HCT116 (cell line): ENCODE data around the gene GRB10. TPM values are rescaled to one million over a fixed set of nuclear protein-coding genes. Genes with fewer than 3 reads are reported as not detected.

ENCODE experiments used
- ATAC-seq: fragments of 200-7000 bp; cut with Tn5 transposase; 2 replicates; pipeline ENCODE4 v1.9.1; 2020; ENCODE audit warnings: mild to moderate bottlenecking, moderate library complexity
- BruUV-seq: library from RNA; stranded (reverse); fragments of 400-500 nt; replicated peaks from 2 replicates; lab custom pipeline; 2021; lab: Mats Ljungman, UMichigan
- CTCF ChIA-PET: fragments of 300-600 bp; sonication (Branson Sonifier 250); formaldehyde crosslinking; loops from one replicate; lab custom pipeline; 2021; ENCODE audit warnings: antibody characterized with exemption; lab: Charles Lee
- POLR2A ChIA-PET: fragments of 300-600, 350-600 bp; sonication (Branson Sonifier 250); formaldehyde crosslinking; loops from one replicate; lab custom pipeline; 2021; ENCODE audit warnings: antibody characterized with exemption; lab: Charles Lee
- RAD21 ChIA-PET, 2 experiments: fragments of 300-600 bp; sonication (Branson Sonifier 250); formaldehyde crosslinking; loops; one replicate each; lab custom pipeline; 2023; ENCODE audit warnings: low total read pairs in 2 of 2; ENCODE audit not compliant: uncharacterized antibody in 2 of 2, unreplicated experiment in 2 of 2, low non-redundant PET in 1 of 2; lab: Charles Lee
- DNase-seq: peaks from one replicate; pipeline ENCODE4 v3.0.0-alpha.2; 2010; ENCODE audit warnings: low read depth, low spot score
- H2AFZ ChIP-seq: fragments of 200-600 bp; shearing (Covaris generic), sonication (generic); 2 replicates; pipeline ENCODE4 v1.6.1; 2017; ENCODE audit warnings: low read depth, mixed run types, mixed read lengths, antibody characterized with exemption, low read length; ENCODE audit not compliant: poor library complexity, severe bottlenecking
- H3K27ac ChIP-seq: 2 replicates; pipeline ENCODE4 v1.5.1; 2012; ENCODE audit warnings: low read depth, low read length
- H3K27me3 ChIP-seq: fragments of 200-600 bp; sonication (generic); 2 replicates; pipeline ENCODE4 v1.6.1; 2016; ENCODE audit warnings: mixed run types, low read length, mixed read lengths; ENCODE audit not compliant: insufficient read depth
- H3K36me3 ChIP-seq, 2 experiments: fragments of 200-500 bp in 1 of 2; fragments of 200-600 bp in 1 of 2; sonication (Bioruptor generic) in 1 of 2; sonication (generic) in 1 of 2; 2 replicates each; pipeline versions ENCODE4 v1.5.1 to v1.6.1; 2014 to 2016; ENCODE audit warnings: low read length in 2 of 2, inconsistent platforms in 1 of 2, mixed read lengths in 1 of 2, mixed run types in 1 of 2; ENCODE audit not compliant: insufficient read depth in 2 of 2, control insufficient read depth in 1 of 2
- H3K4me1 ChIP-seq, 2 experiments: fragments of 200-600 bp in 1 of 2; sonication (generic) in 1 of 2; 2 replicates each; pipeline versions ENCODE4 v1.5.1 to v1.6.1; 2012 to 2017; ENCODE audit warnings: low read length in 2 of 2, inconsistent platforms in 1 of 2, mild to moderate bottlenecking in 1 of 2, mixed read lengths in 1 of 2, mixed run types in 1 of 2, moderate library complexity in 1 of 2; ENCODE audit not compliant: insufficient read depth in 2 of 2, control insufficient read depth in 1 of 2
- H3K4me2 ChIP-seq: fragments of 200-600 bp; sonication (generic); 2 replicates; pipeline ENCODE4 v1.6.1; 2017; ENCODE audit warnings: mixed run types, low read length, mixed read lengths
- H3K4me3 ChIP-seq, 2 experiments: fragments of 200-600 bp in 1 of 2; sonication (generic) in 1 of 2; replicated peaks in 1 of 2; 2 replicates each; pipeline ENCODE4 v1.5.1; 2011 to 2016; ENCODE audit warnings: low read length in 2 of 2, control low read depth in 1 of 2, low read depth in 1 of 2, mild to moderate bottlenecking in 1 of 2, mixed read lengths in 1 of 2, mixed run types in 1 of 2
- H3K79me2 ChIP-seq: fragments of 200-600 bp; sonication (generic); 2 replicates; pipeline ENCODE4 v1.6.1; 2017; ENCODE audit warnings: mild to moderate bottlenecking, mixed run types, low read length, moderate library complexity, mixed read lengths; ENCODE audit not compliant: insufficient read depth
- H3K9ac ChIP-seq: fragments of 200-600 bp; sonication (generic); 2 replicates; pipeline ENCODE4 v1.6.1; 2016; ENCODE audit warnings: low read length, mixed read lengths
- H3K9me2 ChIP-seq: fragments of 200-600 bp; sonication (generic), shearing (Covaris generic); 2 replicates; pipeline ENCODE4 v1.6.1; 2017; ENCODE audit warnings: mixed run types, mild to moderate bottlenecking, moderate library complexity; ENCODE audit not compliant: insufficient read depth
- H3K9me3 ChIP-seq, 2 experiments: fragments of 200-500 bp in 1 of 2; fragments of 200-600 bp in 1 of 2; sonication (Bioruptor generic) in 1 of 2; sonication (generic) in 1 of 2; 2 replicates each; pipeline ENCODE4 v1.6.1; 2014 to 2017; ENCODE audit warnings: low read length in 2 of 2, mixed read lengths in 2 of 2, inconsistent platforms in 1 of 2, low read depth in 1 of 2, mild to moderate bottlenecking in 1 of 2, mixed run types in 1 of 2, moderate library complexity in 1 of 2; ENCODE audit not compliant: control insufficient read depth in 1 of 2, insufficient read depth in 1 of 2
- H4K20me1 ChIP-seq: fragments of 200-600 bp; sonication (generic), shearing (Covaris generic); 2 replicates; pipeline ENCODE4 v1.6.1; 2017; ENCODE audit warnings: mixed run types, mild to moderate bottlenecking, moderate library complexity; ENCODE audit not compliant: insufficient read depth
- CBX3 ChIP-seq: IDR thresholded peaks from 2 replicates; pipeline ENCODE4 v1.6.1; 2012; ENCODE audit warnings: low read depth
- CEBPB ChIP-seq: IDR thresholded peaks from 2 replicates; pipeline ENCODE4 v1.6.1; 2012; ENCODE audit warnings: low read depth
- EGR1 ChIP-seq: IDR thresholded peaks from 2 replicates; pipeline ENCODE4 v1.6.1; 2012; ENCODE audit warnings: low read depth
- EZH2 ChIP-seq: fragments of 200-600 bp; sonication (generic); IDR thresholded peaks from 2 replicates; pipeline ENCODE4 v1.6.1; 2017; ENCODE audit warnings: antibody characterized with exemption, mixed run types
- EZH2phosphoT487 ChIP-seq: fragments of 200-600 bp; IDR thresholded peaks from 2 replicates; pipeline ENCODE4 v1.6.1; 2018; ENCODE audit warnings: antibody characterized with exemption, borderline replicate concordance
- FOSL1 ChIP-seq: IDR thresholded peaks from 2 replicates; pipeline ENCODE4 v1.6.1; 2012; ENCODE audit warnings: low read depth
- RAD21 ChIP-seq: IDR thresholded peaks from 2 replicates; pipeline ENCODE4 v1.6.1; 2012; ENCODE audit warnings: low read depth, mild to moderate bottlenecking
- SRF ChIP-seq: IDR thresholded peaks from 2 replicates; pipeline ENCODE4 v1.6.1; 2012; ENCODE audit warnings: low read depth
- TCF7L2 ChIP-seq: IDR thresholded peaks from 2 replicates; pipeline ENCODE4 v1.7.0; 2011; ENCODE audit warnings: borderline replicate concordance, inconsistent platforms; ENCODE audit not compliant: insufficient read depth, insufficient read length; ENCODE audit errors: extremely low read depth
- ZFX ChIP-seq: fragments of 450-650 bp; IDR thresholded peaks from 2 replicates; pipeline ENCODE4 v1.6.1; 2017
- intact Hi-C: fragments of 100-400 bp; cut with micrococcal nuclease; formaldehyde crosslinking; loops from 2 replicates; pipeline ENCODE4 v1.10.0; 2022
- total RNA-seq: library from RNA; stranded (reverse); gene quantifications from one replicate; pipeline ENCODE4 v1.2.1, GENCODE V29; 2021; ENCODE audit not compliant: unreplicated experiment
- TF ChIP-seq, protein P1 (sequence below): IDR thresholded peaks from 2 replicates; pipeline ENCODE4 v1.6.1; 2012; ENCODE audit warnings: low read depth

The GRB10 gene
- total RNA-seq, 1 experiment from 2014 or later = 37.3 TPM

DNA sequence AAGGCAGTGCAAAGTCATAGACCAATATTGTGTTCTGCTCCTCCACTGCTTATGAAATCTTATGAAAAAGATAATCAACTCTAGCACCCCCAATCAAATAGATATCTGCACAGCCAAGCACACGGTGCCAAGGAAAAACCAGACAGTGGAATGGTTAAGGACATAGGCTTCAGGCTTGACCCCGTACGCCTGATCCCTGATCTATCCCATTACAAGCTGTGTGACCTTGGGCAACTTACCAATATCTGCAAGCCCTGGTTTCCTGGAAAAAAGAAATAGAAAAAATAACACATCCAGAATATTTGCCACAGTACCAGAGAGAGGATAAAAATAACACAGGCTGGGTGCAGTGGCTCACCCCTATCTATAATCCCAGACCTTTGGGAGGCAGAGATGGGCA, 56.9 kb downstream of the GRB10 start:
- no peaks in the 10 kb centered on the region for H3K9me3 ChIP-seq
- no peak for DNase-seq
- BruUV-seq = no TSS peak
- intact Hi-C loops = no loop called here
- H2AFZ ChIP-seq = no peak overlapping the region
- H3K9ac ChIP-seq = no peak overlapping the region
- no peaks in the 10 kb centered on the region for H3K36me3 ChIP-seq
- H3K4me2 ChIP-seq = no peak overlapping the region
- no peaks in the 10 kb centered on the region for H3K27me3 ChIP-seq
- ChIA-PET CTCF (no interaction called here), RAD21 (no interaction called here), POLR2A (no interaction called here)
- no peaks in the 10 kb centered on the region for H3K79me2 ChIP-seq
- TF ChIP-seq FOSL1 (no peak), EZH2 (no peak), SRF (no peak), RAD21 (no peak), EGR1 (no peak), CBX3 (no peak), CEBPB (no peak), EZH2phosphoT487 (no peak), ZFX (no peak), TCF7L2 (no peak)
- TF ChIP-seq, protein P1, sequence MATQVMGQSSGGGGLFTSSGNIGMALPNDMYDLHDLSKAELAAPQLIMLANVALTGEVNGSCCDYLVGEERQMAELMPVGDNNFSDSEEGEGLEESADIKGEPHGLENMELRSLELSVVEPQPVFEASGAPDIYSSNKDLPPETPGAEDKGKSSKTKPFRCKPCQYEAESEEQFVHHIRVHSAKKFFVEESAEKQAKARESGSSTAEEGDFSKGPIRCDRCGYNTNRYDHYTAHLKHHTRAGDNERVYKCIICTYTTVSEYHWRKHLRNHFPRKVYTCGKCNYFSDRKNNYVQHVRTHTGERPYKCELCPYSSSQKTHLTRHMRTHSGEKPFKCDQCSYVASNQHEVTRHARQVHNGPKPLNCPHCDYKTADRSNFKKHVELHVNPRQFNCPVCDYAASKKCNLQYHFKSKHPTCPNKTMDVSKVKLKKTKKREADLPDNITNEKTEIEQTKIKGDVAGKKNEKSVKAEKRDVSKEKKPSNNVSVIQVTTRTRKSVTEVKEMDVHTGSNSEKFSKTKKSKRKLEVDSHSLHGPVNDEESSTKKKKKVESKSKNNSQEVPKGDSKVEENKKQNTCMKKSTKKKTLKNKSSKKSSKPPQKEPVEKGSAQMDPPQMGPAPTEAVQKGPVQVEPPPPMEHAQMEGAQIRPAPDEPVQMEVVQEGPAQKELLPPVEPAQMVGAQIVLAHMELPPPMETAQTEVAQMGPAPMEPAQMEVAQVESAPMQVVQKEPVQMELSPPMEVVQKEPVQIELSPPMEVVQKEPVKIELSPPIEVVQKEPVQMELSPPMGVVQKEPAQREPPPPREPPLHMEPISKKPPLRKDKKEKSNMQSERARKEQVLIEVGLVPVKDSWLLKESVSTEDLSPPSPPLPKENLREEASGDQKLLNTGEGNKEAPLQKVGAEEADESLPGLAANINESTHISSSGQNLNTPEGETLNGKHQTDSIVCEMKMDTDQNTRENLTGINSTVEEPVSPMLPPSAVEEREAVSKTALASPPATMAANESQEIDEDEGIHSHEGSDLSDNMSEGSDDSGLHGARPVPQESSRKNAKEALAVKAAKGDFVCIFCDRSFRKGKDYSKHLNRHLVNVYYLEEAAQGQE = no peak
- H4K20me1 ChIP-seq = no peaks in the 10 kb centered on the region
- H3K4me3 ChIP-seq = no peak overlapping the region
- H3K9me2 ChIP-seq = no peaks in the 10 kb centered on the region
- no peak for ATAC-seq
- no peak overlapping the region for H3K27ac ChIP-seq
- H3K4me1 ChIP-seq = no peaks in the 10 kb centered on the region
